Activated CD8-positive, alpha-beta memory T cell treated with anti-CD3 and anti-CD28 coated beads for 24 hours (primary cell): ENCODE measurements around the gene JMY.
"Not testable (repeated sequence)": the region's sequence is repeated elsewhere in the genome, so short reads cannot be mapped to it uniquely, and the experiment has no call there.

Experiments used
- DNase-seq: peaks from one replicate; pipeline ENCODE4 v3.0.0-alpha.2; 2020

The JMY gene

DNA sequence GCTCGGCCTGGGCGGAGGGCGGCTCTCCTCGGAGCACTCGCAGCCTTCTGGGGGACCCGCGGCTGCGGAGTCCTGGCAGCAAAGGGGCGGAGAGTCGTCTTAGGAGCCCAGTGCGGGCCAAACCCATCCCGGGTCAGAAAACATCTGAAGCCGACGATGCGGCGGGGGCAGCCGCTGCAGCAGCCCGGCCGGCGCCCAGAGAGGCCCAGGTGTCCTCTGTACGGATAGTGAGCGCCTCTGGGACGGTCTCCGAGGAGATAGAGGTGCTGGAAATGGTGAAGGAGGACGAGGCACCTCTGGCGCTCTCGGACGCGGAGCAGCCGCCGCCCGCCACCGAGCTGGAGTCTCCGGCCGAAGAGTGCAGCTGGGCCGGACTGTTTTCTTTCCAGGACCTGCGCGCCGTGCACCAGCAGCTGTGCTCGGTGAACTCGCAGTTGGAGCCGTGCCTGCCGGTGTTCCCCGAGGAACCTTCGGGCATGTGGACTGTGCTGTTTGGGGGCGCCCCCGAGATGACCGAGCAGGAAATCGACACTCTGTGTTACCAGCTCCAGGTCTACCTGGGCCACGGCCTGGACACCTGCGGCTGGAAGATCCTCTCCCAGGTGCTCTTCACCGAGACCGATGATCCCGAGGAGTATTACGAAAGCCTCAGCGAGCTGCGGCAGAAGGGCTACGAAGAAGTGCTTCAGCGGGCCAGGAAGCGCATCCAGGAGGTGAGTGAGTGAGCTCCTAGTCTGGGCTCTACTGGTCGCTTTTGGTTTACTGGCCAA, 1.2 kb downstream of the JMY start:
- peak; percentile 78 for DNase-seq

DNA sequence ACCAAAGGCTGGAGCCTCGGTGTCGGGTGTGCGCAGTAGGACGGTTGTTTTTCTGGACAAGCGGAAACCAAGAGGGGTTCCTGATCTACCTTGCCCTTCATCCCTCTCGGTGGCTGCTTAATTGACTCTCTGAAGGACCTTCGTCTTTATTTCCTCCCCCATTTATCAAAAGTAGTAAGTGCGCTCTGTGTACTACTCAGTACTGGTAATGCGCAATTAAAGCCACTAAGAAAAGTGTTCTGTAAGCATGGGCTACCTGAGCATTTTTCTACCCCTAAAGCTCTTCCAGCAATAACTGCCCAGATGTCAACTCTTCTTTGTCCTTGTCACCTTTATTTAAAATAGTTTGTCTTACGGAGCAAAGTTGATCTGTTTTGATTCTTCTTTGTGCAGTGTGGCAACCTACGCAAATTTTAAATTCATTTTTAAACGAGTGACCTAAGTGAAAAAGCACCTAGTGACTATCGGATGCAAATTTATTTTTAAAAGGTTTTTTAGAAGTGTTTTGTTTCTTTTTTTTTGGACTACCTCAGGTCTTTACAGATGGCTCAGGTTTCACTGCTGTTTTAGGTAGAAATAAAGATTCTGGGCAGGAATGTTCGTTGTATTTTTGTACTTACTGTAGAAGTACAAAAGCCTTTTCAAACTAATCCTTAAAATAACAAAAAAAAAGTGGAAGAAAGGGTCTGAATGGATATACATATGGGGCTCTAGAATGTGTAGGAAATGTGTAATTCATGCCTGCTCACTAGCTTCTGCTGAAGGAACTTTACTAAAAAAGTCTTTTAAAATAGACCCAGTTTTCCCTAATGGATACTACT, 2.0 kb downstream of the JMY start:
- DNase-seq, result no peak

- no peak for DNase-seq
These were observed 4.6 kb downstream of the JMY start for GRCh38 chr5:79240561-79240960.

DNA sequence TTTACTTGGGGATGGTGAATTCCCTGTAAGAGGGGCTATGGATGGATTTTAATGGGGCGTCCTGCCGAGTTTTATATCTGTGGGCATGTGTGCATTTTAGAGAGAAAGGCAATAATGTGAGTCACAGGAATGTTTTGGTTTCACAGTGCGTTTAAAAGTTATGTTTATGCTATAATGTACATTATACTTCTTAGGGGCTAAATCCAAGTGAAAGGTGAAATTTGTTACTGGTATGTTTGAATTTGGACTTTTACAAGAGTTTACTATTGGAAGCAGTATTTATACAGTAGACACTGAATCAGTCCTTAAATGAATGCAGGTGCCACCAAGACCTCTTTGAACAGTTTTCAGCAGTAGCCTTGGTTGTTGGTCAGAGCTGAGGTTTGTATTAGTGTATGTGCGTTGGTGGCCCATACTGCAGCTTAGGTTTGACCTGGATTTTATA, 5.6 kb downstream of the JMY start:
- DNase-seq, result no peak

DNA sequence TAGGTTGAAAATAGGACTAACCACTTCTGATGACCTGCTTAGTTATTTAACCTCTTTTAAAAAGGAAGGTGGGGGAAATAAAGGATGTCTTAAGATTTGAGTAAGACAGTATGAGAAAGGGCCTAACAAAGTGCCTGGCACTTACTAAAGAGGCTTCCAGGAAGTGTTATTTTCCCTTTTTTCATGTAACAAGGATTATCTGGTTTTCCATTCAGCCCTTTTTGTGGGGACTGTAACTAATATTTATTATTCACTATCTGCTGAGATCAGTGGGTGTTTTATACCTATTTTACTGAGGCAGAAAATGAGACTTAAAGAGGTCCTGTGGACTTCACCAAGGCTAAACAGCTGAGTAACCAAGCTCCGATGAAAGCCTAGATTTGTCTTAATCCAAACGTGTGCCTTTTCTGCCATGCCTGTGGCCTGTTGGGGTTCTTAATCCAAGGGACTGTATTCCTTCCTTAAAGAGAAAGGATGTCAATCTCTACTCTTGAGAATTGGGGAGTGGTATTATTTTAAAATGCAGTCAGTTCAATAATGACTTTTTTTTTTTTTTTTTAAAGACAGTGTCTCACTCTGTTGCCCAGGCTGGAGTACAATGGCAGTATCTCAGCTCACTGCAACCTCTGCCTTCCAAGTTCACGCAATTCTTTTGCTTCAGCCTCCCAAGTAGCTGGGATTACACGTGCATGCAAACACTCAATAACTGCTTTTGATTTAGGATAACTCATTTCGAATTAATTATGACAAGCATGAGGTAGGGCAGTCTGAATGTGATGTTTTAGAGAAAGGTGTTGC, 6.5 kb downstream of the JMY start:
- DNase-seq, result no peak

DNA sequence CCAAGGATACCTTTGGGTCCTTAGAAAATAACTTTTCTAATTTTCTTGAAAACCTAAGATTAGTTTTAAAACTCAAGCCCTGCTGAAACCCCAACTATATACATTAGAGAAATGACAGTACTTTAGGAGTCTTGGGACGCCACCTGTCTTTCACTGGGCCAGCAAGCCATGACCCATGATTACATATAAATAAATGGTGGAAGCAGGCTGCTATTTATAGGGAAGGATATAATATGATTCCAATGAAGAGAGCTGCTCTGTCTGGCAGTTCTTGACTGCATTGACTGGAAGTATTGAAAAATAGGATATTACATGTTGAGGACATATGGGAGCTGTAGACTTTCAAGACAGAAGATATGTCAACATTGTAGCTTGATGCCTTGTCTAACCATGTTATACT, 7.3 kb downstream of the JMY start:
- DNase-seq, result no peak

- DNase-seq, result not testable (repeated sequence)
These were observed 18.1 kb downstream of the JMY start for GRCh38 chr5:79254067-79254466.

GRCh38 chr5:79255786-79256557, 20.0 kb downstream of the JMY start:
- no peak for DNase-seq

DNA sequence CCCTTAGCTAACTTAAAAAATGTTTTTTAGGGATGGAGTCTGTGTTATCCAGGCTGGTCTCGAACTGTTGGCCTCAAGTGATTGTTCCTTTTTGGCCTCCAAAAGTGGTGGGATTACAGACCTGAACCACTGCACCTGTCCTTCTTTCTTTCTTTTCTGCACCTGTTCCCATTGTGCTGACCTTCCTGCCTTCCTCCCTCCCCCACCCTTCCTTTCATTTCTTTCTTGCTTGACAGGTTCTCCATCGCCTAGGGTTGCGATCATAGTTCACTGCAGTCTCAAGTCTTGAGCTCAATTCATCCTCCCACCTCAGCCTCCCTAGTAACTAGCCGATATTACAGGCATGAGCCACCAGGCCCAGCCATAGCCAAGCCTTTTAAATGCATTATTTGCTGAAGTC, 20.6 kb downstream of the JMY start:
- DNase-seq, result no peak

DNA sequence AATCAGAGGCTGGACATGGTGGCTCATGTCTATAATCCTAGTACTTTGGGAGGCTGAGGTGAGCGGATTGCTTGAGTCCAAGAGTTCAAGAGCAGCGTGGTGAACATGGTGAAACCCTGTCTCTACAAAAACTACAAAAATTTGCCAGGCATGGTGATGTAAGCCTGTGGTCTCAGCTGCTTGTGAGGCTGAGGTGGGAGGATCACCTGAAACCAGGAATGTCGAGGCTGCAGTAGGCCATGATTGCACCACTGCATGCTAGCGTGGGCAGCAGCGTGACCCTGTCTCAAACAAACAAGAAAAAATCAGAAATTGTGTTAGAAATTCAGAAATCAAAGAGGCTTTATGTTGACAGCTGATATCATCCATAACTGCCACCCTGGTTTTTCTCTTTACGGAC, 21.4 kb downstream of the JMY start:
- DNase-seq, result no peak

GRCh38 chr5:79258801-79259200, 22.9 kb downstream of the JMY start:
- DNase-seq, result no peak

GRCh38 chr5:79259383-79259782, 23.5 kb downstream of the JMY start:
- DNase-seq, result no peak

- no peak for DNase-seq
These were observed 23.9 kb downstream of the JMY start for GRCh38 chr5:79259810-79260209.

DNA sequence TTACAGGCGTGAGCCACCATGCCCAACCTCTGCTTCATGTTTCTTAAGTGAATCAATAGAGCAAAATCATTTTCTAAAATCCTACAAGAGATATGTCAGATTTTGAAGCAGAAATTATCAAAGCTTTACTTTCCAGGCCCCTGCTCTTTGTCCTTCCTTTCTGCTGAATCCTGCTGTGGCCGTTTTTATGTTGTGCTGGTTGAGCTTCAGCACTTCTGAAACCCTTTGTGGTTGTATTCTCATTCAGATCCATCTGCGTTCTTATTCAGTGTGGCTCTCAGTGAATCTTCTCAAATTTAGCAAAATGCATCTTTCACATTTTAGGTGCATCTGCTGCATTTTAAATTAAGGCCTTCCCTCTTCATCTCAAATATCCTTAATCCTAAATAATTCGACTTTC, 26.0 kb downstream of the JMY start:
- DNase-seq, result no peak

GRCh38 chr5:79263290-79263689, 27.4 kb downstream of the JMY start:
- DNase-seq, result no peak

- DNase-seq, result no peak
These were observed 31.2 kb downstream of the JMY start for GRCh38 chr5:79267180-79267579.

DNA sequence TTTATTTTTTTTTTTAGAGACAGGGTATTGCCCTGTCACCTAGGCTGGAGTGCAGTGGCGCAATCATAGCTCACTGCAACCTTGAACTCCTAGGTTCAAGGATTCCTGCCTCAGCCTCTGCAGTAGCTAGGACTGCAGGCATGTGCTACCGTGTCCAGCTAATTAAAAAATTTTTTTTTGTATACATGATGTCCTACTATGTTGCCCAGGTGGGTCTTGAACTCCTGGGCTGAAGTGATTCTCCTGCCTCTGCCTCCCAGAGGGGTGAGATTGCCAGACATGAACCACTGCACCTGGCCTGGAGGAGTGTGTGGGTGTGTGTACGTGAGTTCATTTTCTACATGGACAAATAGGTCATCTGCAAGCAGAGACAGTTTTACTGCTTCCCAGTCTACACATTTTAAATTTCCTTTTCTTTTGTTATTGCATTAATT, 33.8 kb downstream of the JMY start:
- no peak for DNase-seq

- no peak for DNase-seq
These were observed 37.4 kb downstream of the JMY start for GRCh38 chr5:79273341-79273740.

DNA sequence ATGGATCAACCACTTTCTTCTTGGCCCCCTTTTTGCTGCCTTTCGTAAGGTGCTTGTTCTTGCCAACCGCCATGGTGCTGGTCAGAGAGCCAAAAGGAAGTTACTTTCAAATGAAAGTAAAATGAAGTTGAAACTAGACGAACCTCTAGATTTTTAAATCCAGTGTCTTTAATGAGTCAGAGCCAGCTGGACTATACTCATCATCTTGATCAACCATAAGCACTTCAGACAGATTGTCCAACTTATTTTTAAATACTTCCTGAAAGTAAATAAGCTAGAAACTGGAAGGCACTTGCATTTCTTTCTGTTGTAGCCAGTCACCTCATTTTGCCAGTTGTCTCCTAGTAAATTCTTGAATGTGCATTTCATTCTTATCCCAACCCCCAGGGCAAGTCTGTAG, 48.9 kb downstream of the JMY start:
- no peak for DNase-seq

DNA sequence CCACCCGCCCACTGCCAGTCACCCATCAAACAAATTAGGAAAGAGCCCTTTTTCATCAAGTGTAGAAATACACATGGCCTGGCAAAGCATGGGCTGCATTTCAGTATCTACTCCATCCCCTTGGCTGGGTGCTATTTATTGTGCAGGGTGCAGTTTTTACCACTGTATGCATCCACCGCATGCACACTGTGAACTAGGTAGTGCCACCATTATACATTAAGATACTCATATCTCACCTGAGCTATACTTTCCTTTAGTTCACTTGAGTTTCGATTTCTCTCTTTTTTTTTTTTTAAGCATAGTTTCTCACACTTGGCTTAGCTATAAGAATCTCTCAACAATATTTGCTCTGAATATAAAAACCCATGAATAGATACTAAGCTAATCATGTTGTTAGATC, 49.4 kb downstream of the JMY start:
- DNase-seq, result no peak

GRCh38 chr5:79285833-79286232, 49.9 kb downstream of the JMY start:
- no peak for DNase-seq

DNA sequence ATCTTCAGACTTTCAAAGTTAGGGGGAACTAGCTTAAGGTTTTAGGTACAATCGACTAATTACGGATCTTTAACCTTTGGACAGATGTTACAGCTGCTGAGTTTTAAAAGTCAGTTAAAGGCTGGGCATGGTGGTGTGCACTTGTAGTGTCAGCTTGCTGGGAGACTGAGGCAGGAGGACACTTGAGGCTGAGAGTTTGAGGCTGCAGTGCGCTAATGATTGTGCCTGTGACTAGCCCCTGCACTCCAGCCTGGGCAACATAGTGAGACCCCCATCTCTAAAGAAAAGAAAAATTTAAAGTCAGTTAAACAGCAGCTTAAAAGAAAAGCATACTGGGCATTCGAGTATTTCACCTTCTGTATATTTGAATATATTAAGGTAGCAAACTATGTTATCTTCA, 51.4 kb downstream of the JMY start:
- no peak for DNase-seq

DNA sequence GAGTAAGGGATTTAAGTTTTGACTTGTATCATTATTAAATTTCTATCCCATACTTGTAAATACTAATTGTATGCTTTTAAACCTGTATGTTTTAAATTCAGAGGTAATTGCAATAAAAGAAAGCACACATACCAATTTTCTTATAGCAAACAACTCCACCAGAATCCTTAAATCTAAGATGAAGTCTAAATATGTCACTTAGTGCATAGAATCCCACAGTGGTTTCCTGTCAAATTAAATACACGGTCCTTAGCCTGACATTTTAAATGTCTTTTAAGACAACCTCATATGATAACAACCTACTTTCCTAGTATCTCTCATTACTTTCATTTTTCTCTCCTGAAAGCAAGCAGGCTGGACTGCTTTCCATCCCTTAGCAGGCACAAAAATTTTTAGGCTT, 52.0 kb downstream of the JMY start:
- DNase-seq, result no peak
